ENCODE data around the gene C9orf152. TPM values are rescaled to one million over a fixed set of nuclear protein-coding genes. Genes with fewer than 3 reads are reported as not detected.

Gene C9orf152
- polyA plus RNA-seq, 1 donor (not counting 4 experiments of a cell fraction or from before 2014, with no cell fraction given), result not detected

DNA sequence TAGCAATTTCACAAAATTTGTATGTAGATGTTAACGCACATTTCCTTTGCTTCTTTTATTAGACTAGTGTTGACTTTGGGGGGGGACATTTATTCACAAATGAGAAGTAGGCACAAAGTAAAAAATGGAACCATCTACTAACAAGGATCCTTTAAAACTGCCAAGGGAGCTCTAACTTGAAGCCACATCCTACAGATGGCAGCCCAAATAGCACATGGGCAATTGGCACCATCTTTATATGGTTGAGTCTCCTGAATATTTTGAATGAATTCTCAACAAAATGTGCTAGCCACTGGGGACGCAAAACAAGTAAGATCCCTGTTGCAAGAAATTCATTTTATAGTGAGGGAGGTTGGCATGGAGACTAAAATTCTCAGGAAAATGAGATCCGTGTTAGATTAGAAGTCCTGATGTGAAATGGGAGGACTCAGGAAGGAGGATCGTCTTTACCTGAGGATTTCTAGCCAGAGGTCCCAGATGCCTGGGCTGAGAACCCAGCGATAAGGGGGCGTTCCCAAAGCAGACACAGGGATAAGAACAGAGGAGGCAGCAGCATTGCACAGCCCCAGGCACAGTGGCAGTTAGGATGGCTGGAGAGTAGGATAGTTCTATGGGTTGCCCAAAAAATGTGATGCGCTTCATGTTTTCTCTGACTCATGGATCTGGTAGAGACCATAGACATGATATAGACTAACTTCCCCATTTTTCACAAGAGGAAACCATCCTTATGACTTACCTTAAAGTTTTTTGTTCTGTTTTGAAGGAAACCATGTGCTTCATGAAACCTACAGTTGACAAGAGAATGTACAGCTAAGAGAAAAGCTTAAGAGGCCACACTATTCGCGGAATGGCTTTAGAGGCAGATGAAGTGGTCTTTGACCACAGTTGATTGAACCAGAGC lies 37.4 kb downstream of the C9orf152 start:
- H3K4me3 ChIP-seq (ENCODE audit: control insufficient read depth in 2 of 3, extremely low read depth in 1 of 3, insufficient read depth in 2 of 3, low read depth in 1 of 3, low read length in 3 of 3), result no peak overlapping the region
- dilution Hi-C loops (cut with MboI; ENCODE audit: extremely low pct_ligation_motif_present, low sequenced_read_pairs), result no loop called here

GRCh38 chr9:110168486-110168885 lies 39.5 kb downstream of the C9orf152 start:
- H3K36me3 ChIP-seq (ENCODE audit: control insufficient read depth in 2 of 2, extremely low read depth in 1 of 2, insufficient read depth in 2 of 2, low read length in 2 of 2), result peaks cover 7 to 21% of the 10 kb centered on the region in 2 experiments
- H3K27me3 ChIP-seq (ENCODE audit: control insufficient read depth, extremely low read depth, insufficient read depth, low read length), result no peaks in the 10 kb centered on the region
- TF ChIP-seq, protein P1, sequence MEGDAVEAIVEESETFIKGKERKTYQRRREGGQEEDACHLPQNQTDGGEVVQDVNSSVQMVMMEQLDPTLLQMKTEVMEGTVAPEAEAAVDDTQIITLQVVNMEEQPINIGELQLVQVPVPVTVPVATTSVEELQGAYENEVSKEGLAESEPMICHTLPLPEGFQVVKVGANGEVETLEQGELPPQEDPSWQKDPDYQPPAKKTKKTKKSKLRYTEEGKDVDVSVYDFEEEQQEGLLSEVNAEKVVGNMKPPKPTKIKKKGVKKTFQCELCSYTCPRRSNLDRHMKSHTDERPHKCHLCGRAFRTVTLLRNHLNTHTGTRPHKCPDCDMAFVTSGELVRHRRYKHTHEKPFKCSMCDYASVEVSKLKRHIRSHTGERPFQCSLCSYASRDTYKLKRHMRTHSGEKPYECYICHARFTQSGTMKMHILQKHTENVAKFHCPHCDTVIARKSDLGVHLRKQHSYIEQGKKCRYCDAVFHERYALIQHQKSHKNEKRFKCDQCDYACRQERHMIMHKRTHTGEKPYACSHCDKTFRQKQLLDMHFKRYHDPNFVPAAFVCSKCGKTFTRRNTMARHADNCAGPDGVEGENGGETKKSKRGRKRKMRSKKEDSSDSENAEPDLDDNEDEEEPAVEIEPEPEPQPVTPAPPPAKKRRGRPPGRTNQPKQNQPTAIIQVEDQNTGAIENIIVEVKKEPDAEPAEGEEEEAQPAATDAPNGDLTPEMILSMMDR (optimal IDR thresholded peaks at IDR 0.05 in 1 of 3, IDR thresholded peaks at IDR 0.05 in 1 of 3, conservative IDR thresholded peaks at IDR 0.05 in 1 of 3; ENCODE audit: extremely low read depth in 1 of 3, insufficient read depth in 2 of 3, low read length in 3 of 3), result no peak
- no peak for TF ChIP-seq EZH2 (IDR thresholded peaks at IDR 0.05; ENCODE audit: low read length)
- no peak overlapping the region for H3K27ac ChIP-seq (ENCODE audit: control insufficient read depth, insufficient read depth, low read length)
- H3K4me3 ChIP-seq (ENCODE audit: control insufficient read depth in 2 of 3, extremely low read depth in 1 of 3, insufficient read depth in 2 of 3, low read depth in 1 of 3, low read length in 3 of 3), result no peak overlapping the region
- H2AFZ ChIP-seq (ENCODE audit: control insufficient read depth, low read length), result no peak overlapping the region
- H3K9ac ChIP-seq (ENCODE audit: control insufficient read depth, extremely low read depth, insufficient read depth, low read length), result no peak overlapping the region
- no peaks in the 10 kb centered on the region for H3K9me1 ChIP-seq (ENCODE audit: control insufficient read depth, extremely low read depth, insufficient read depth, low read length)
- H3K4me2 ChIP-seq (ENCODE audit: control insufficient read depth, extremely low read depth, insufficient read depth, low read depth, low read length), result no peak overlapping the region
- H3K79me2 ChIP-seq (ENCODE audit: control insufficient read depth, insufficient read depth, low read length), result peaks cover 32% of the 10 kb centered on the region
- dilution Hi-C loops (cut with MboI; ENCODE audit: extremely low pct_ligation_motif_present, low sequenced_read_pairs), result no loop called here
- FAIRE-seq (no peak), DNase-seq (ENCODE audit: low read depth, low spot score) (no peak)
- H3K4me1 ChIP-seq (ENCODE audit: control insufficient read depth, extremely low read depth, insufficient read depth, low read length), result no peaks in the 10 kb centered on the region
- H3K9me3 ChIP-seq (ENCODE audit: control insufficient read depth, low read depth, low read length), result no peaks in the 10 kb centered on the region
- peaks cover 3% of the 10 kb centered on the region for H4K20me1 ChIP-seq (ENCODE audit: control insufficient read depth, extremely low read depth, insufficient read depth, low read length)

More for the DNA sequence above, 37.4 kb downstream of the C9orf152 start:
- Histone ChIP-seq H3K4me2 (ENCODE audit: control insufficient read depth, extremely low read depth, insufficient read depth, low read depth, low read length) (no peak overlapping the region), H3K36me3 (ENCODE audit: control insufficient read depth in 2 of 2, extremely low read depth in 1 of 2, insufficient read depth in 2 of 2, low read length in 2 of 2) (peaks cover 7 to 21% of the 10 kb centered on the region in 2 experiments), H3K4me1 (ENCODE audit: control insufficient read depth, extremely low read depth, insufficient read depth, low read length) (no peaks in the 10 kb centered on the region), H3K27me3 (ENCODE audit: control insufficient read depth, extremely low read depth, insufficient read depth, low read length) (no peaks in the 10 kb centered on the region), H3K9ac (ENCODE audit: control insufficient read depth, extremely low read depth, insufficient read depth, low read length) (no peak overlapping the region), H3K9me3 (ENCODE audit: control insufficient read depth, low read depth, low read length) (no peaks in the 10 kb centered on the region), H3K79me2 (ENCODE audit: control insufficient read depth, insufficient read depth, low read length) (peaks cover 14% of the 10 kb centered on the region), H4K20me1 (ENCODE audit: control insufficient read depth, extremely low read depth, insufficient read depth, low read length) (peaks cover 3% of the 10 kb centered on the region), H2AFZ (ENCODE audit: control insufficient read depth, low read length) (no peak overlapping the region), H3K9me1 (ENCODE audit: control insufficient read depth, extremely low read depth, insufficient read depth, low read length) (no peaks in the 10 kb centered on the region), H3K27ac (ENCODE audit: control insufficient read depth, insufficient read depth, low read length) (no peak overlapping the region)
- DNase-seq (ENCODE audit: low read depth, low spot score) (no peak), FAIRE-seq (no peak)
- TF ChIP-seq, protein P1 (optimal IDR thresholded peaks at IDR 0.05 in 1 of 3, IDR thresholded peaks at IDR 0.05 in 1 of 3, conservative IDR thresholded peaks at IDR 0.05 in 1 of 3; ENCODE audit: extremely low read depth in 1 of 3, insufficient read depth in 2 of 3, low read length in 3 of 3), result no peak
- TF ChIP-seq EZH2 (IDR thresholded peaks at IDR 0.05; ENCODE audit: low read length), result no peak

Measured in keratinocyte (primary cell).